Stimulated activated CD4-positive, alpha-beta T cell treated with anti-CD3 and anti-CD28 coated beads, Interleukin-15, amount 100 ng/mL, for 1 hour (primary cell): ENCODE data around the gene ENPP3.

Source experiments
- DNase-seq, 2 donors: peaks; one replicate each; pipeline ENCODE4 v3.0.0-alpha.2; 2020; ENCODE audit warnings: low read depth in 1 of 2, low spot score in 1 of 2

ENPP3 gene

GRCh38 chr6:131642565-131642964 lies 5.5 kb downstream of the ENPP3 start:
- no peak for DNase-seq

GRCh38 chr6:131642987-131643611 lies 6.0 kb downstream of the ENPP3 start:
- no peak for DNase-seq

GRCh38 chr6:131643855-131644460 lies 6.9 kb downstream of the ENPP3 start:
- no peak for DNase-seq

GRCh38 chr6:131644921-131645320 lies 7.8 kb downstream of the ENPP3 start:
- DNase-seq: no peak

GRCh38 chr6:131645846-131646245 lies 8.7 kb downstream of the ENPP3 start:
- no peak for DNase-seq

- no peak for DNase-seq
Observed at GRCh38 chr6:131646249-131646670, 9.2 kb downstream of the ENPP3 start.

- no peak for DNase-seq
Observed at GRCh38 chr6:131651782-131652181, 14.7 kb downstream of the ENPP3 start.

- no peak for DNase-seq
Observed at GRCh38 chr6:131652472-131652871, 15.4 kb downstream of the ENPP3 start.

GRCh38 chr6:131654326-131654725 lies 17.2 kb downstream of the ENPP3 start:
- no peak for DNase-seq

- DNase-seq: no peak
Observed at GRCh38 chr6:131655387-131655786, 18.3 kb downstream of the ENPP3 start.

- no peak for DNase-seq
Observed at GRCh38 chr6:131655951-131656350, 18.8 kb downstream of the ENPP3 start.

- DNase-seq: no peak
Observed at GRCh38 chr6:131656667-131657066, 19.6 kb downstream of the ENPP3 start.

- no peak for DNase-seq
Observed at GRCh38 chr6:131657222-131657621, 20.1 kb downstream of the ENPP3 start.

GRCh38 chr6:131657630-131658111 lies 20.6 kb downstream of the ENPP3 start:
- no peak for DNase-seq

GRCh38 chr6:131658287-131658686 lies 21.2 kb downstream of the ENPP3 start:
- DNase-seq: no peak

- DNase-seq: no peak
Observed at GRCh38 chr6:131660195-131660594, 23.1 kb downstream of the ENPP3 start.

- no peak for DNase-seq
Observed at GRCh38 chr6:131663578-131664165, 26.6 kb downstream of the ENPP3 start.

- no peak for DNase-seq
Observed at GRCh38 chr6:131669891-131670290, 32.8 kb downstream of the ENPP3 start.

GRCh38 chr6:131673184-131673583 lies 36.1 kb downstream of the ENPP3 start:
- DNase-seq: no peak

GRCh38 chr6:131678442-131678841 lies 41.3 kb downstream of the ENPP3 start:
- no peak for DNase-seq

GRCh38 chr6:131680868-131681267 lies 43.8 kb downstream of the ENPP3 start:
- no peak for DNase-seq

GRCh38 chr6:131681585-131681984 lies 44.5 kb downstream of the ENPP3 start:
- no peak for DNase-seq

GRCh38 chr6:131682442-131682841 lies 45.3 kb downstream of the ENPP3 start:
- DNase-seq: no peak
